ENCODE results near the gene PIGM.

Gene PIGM

DNA sequence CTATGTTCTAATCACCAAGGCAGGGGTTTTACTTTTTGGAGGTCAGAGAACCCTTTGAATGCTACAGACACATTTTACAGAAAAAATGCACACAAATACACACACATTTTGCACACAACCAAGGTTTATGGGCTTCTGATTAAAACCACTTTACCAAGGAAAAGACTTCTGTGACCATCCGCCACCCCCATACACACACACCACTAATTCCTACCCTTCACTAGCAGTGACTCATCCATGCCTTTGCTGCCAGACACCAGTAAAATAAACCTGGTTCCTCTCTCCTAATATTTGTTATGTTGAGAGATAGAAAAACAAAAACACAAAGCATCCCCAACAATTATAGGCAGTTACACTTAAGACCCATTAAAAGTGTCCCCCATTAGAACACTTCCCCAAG lies 12.9 kb downstream of the PIGM start:
- H3K4me2 ChIP-seq (ENCODE audit: low read length): no peak overlapping the region
- H4K20me1 ChIP-seq (ENCODE audit: insufficient read depth, low read length): no peaks in the 10 kb centered on the region
- H3K9me2 ChIP-seq (ENCODE audit: low read depth, low read length): no peaks in the 10 kb centered on the region
- H2AFZ ChIP-seq (ENCODE audit: low read length): no peak overlapping the region
- H3K4me3 ChIP-seq (ENCODE audit: low read depth, low read length, poor library complexity, severe bottlenecking): no peak overlapping the region
- no peaks in the 10 kb centered on the region for H3K9me3 ChIP-seq (ENCODE audit: low read length)
- no peaks in the 10 kb centered on the region for H3F3A ChIP-seq (ENCODE audit: insufficient read depth, low read length)
- TF ChIP-seq EZH2 (IDR thresholded peaks at IDR 0.05; ENCODE audit: borderline replicate concordance, low read length): no peak
- TF ChIP-seq, protein P1, sequence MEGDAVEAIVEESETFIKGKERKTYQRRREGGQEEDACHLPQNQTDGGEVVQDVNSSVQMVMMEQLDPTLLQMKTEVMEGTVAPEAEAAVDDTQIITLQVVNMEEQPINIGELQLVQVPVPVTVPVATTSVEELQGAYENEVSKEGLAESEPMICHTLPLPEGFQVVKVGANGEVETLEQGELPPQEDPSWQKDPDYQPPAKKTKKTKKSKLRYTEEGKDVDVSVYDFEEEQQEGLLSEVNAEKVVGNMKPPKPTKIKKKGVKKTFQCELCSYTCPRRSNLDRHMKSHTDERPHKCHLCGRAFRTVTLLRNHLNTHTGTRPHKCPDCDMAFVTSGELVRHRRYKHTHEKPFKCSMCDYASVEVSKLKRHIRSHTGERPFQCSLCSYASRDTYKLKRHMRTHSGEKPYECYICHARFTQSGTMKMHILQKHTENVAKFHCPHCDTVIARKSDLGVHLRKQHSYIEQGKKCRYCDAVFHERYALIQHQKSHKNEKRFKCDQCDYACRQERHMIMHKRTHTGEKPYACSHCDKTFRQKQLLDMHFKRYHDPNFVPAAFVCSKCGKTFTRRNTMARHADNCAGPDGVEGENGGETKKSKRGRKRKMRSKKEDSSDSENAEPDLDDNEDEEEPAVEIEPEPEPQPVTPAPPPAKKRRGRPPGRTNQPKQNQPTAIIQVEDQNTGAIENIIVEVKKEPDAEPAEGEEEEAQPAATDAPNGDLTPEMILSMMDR (IDR thresholded peaks at IDR 0.05; ENCODE audit: low read length): no peak
- H3K27ac ChIP-seq (ENCODE audit: low read depth, low read length, poor library complexity, severe bottlenecking): no peak overlapping the region
- no peaks in the 10 kb centered on the region for H3K4me1 ChIP-seq (ENCODE audit: insufficient read depth, low read length, severe bottlenecking)
- no peaks in the 10 kb centered on the region for H3K36me3 ChIP-seq (ENCODE audit: insufficient read depth, low read length)
- no peaks in the 10 kb centered on the region for H3K27me3 ChIP-seq (ENCODE audit: insufficient read depth, low read length)
- H3K79me2 ChIP-seq (ENCODE audit: insufficient read depth, low read length): no peaks in the 10 kb centered on the region
- H3K9ac ChIP-seq (ENCODE audit: low read length): no peak overlapping the region

DNA sequence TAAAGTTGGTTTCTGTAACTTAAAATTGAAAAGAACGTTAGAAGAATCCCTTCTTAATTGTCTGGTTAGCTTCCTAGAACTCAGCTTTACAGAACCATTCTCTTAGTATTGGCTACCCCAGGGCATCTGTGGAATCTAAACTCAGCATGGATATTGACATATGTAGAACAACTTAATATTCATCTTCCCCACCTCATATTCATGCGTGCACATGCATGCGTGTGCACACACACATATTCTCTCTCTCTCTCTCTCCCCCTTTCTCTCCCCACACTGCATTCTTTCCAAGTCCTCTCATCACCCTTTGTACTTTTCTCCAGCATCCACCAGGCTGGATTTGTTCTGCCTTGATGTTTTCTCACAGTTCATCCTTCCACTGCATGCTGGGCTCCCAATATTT lies 13.4 kb downstream of the PIGM start:
- no peak overlapping the region for H2AFZ ChIP-seq (ENCODE audit: low read length)
- no peaks in the 10 kb centered on the region for H3K9me3 ChIP-seq (ENCODE audit: low read length)
- no peaks in the 10 kb centered on the region for H3K79me2 ChIP-seq (ENCODE audit: insufficient read depth, low read length)
- H3K27ac ChIP-seq (ENCODE audit: low read depth, low read length, poor library complexity, severe bottlenecking): no peak overlapping the region
- H4K20me1 ChIP-seq (ENCODE audit: insufficient read depth, low read length): no peaks in the 10 kb centered on the region
- H3K36me3 ChIP-seq (ENCODE audit: insufficient read depth, low read length): no peaks in the 10 kb centered on the region
- H3K9me2 ChIP-seq (ENCODE audit: low read depth, low read length): no peaks in the 10 kb centered on the region
- H3K9ac ChIP-seq (ENCODE audit: low read length): no peak overlapping the region
- no peaks in the 10 kb centered on the region for H3K4me1 ChIP-seq (ENCODE audit: insufficient read depth, low read length, severe bottlenecking)
- TF ChIP-seq, protein P1 (IDR thresholded peaks at IDR 0.05; ENCODE audit: low read length): no peak
- no peak for TF ChIP-seq EZH2 (IDR thresholded peaks at IDR 0.05; ENCODE audit: borderline replicate concordance, low read length)
- no peak overlapping the region for H3K4me3 ChIP-seq (ENCODE audit: low read depth, low read length, poor library complexity, severe bottlenecking)
- no peak overlapping the region for H3K4me2 ChIP-seq (ENCODE audit: low read length)
- H3F3A ChIP-seq (ENCODE audit: insufficient read depth, low read length): no peaks in the 10 kb centered on the region
- no peaks in the 10 kb centered on the region for H3K27me3 ChIP-seq (ENCODE audit: insufficient read depth, low read length)

DNA sequence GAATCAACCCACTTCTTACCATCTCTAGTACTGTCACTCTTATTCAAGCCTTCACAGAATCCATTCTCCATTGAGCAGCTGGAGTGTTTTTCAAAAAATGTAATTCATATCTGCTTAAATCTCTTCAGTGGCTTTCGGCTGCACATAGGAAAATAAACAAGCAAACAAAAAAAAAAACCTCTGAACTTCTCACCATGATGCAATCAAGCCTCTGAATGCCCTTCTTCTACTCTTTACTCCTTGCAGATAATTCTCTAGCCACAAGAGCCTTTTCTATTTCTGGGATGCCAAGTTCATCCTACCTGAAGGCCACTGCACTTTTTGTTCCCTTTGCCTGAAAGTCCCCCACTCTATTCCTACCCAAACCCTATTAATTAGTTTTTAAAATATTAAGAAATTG lies 14.2 kb downstream of the PIGM start:
- Histone ChIP-seq H3K9me3 (ENCODE audit: low read length) (no peaks in the 10 kb centered on the region), H3K79me2 (ENCODE audit: insufficient read depth, low read length) (no peaks in the 10 kb centered on the region), H2AFZ (ENCODE audit: low read length) (no peak overlapping the region), H3K27me3 (ENCODE audit: insufficient read depth, low read length) (no peaks in the 10 kb centered on the region), H3K4me3 (ENCODE audit: low read depth, low read length, poor library complexity, severe bottlenecking) (no peak overlapping the region), H3K4me2 (ENCODE audit: low read length) (no peak overlapping the region), H3F3A (ENCODE audit: insufficient read depth, low read length) (no peaks in the 10 kb centered on the region), H3K36me3 (ENCODE audit: insufficient read depth, low read length) (no peaks in the 10 kb centered on the region), H3K9me2 (ENCODE audit: low read depth, low read length) (no peaks in the 10 kb centered on the region), H3K9ac (ENCODE audit: low read length) (no peak overlapping the region), H3K27ac (ENCODE audit: low read depth, low read length, poor library complexity, severe bottlenecking) (no peak overlapping the region), H3K4me1 (ENCODE audit: insufficient read depth, low read length, severe bottlenecking) (no peaks in the 10 kb centered on the region), H4K20me1 (ENCODE audit: insufficient read depth, low read length) (no peaks in the 10 kb centered on the region)
- TF ChIP-seq EZH2 (IDR thresholded peaks at IDR 0.05; ENCODE audit: borderline replicate concordance, low read length): no peak
- TF ChIP-seq, protein P1 (IDR thresholded peaks at IDR 0.05; ENCODE audit: low read length): no peak

All from OCI-LY1 (cell line).